Astrocyte of the cerebellum (primary cell): ENCODE data around the gene CHCHD6.

Experiments
- DNase-seq: peaks from one replicate; pipeline ENCODE4 v3.0.0-alpha.2; 2011; ENCODE audit warnings: low read depth
- H3K4me3 ChIP-seq: 2 replicates; pipeline ENCODE4 v1.5.1; 2011; ENCODE audit warnings: mild to moderate bottlenecking, low read depth, low read length, moderate library complexity
- in situ Hi-C: cut with HindIII; loops from 2 replicates; pipeline ENCODE4 v1.10.0; 2017; ENCODE audit warnings: low sequenced_read_pairs
- TF ChIP-seq, protein P1 (sequence below): IDR thresholded peaks from 2 replicates; pipeline ENCODE4 v1.5.1; 2012; ENCODE audit warnings: low read length, low read depth, moderate library complexity, mild to moderate bottlenecking; ENCODE audit errors: missing control alignments

The CHCHD6 gene

DNA sequence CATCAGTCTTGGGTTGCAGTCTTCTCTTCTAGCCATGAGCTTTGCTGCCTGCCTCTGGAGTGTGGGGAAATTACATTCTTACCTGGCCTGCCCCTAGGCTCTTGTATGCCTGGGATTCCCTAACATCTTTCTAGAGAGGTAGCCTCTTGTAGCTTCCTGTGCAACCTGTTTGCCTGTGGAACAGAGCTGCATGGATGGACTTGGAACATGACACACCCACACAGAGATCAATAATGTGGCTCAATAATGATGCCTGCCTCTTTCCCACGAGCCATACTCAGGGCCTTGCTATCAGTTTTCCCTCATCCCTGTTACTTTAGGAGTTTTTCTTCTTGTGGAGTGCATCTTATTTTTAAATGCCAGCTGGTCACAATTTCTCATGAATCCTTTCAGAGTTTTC, 11.4 kb downstream of the CHCHD6 start:
- in situ Hi-C loops: no loop called here
- no peak for DNase-seq
- TF ChIP-seq, protein P1, sequence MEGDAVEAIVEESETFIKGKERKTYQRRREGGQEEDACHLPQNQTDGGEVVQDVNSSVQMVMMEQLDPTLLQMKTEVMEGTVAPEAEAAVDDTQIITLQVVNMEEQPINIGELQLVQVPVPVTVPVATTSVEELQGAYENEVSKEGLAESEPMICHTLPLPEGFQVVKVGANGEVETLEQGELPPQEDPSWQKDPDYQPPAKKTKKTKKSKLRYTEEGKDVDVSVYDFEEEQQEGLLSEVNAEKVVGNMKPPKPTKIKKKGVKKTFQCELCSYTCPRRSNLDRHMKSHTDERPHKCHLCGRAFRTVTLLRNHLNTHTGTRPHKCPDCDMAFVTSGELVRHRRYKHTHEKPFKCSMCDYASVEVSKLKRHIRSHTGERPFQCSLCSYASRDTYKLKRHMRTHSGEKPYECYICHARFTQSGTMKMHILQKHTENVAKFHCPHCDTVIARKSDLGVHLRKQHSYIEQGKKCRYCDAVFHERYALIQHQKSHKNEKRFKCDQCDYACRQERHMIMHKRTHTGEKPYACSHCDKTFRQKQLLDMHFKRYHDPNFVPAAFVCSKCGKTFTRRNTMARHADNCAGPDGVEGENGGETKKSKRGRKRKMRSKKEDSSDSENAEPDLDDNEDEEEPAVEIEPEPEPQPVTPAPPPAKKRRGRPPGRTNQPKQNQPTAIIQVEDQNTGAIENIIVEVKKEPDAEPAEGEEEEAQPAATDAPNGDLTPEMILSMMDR: no peak
- H3K4me3 ChIP-seq: no peak overlapping the region

DNA sequence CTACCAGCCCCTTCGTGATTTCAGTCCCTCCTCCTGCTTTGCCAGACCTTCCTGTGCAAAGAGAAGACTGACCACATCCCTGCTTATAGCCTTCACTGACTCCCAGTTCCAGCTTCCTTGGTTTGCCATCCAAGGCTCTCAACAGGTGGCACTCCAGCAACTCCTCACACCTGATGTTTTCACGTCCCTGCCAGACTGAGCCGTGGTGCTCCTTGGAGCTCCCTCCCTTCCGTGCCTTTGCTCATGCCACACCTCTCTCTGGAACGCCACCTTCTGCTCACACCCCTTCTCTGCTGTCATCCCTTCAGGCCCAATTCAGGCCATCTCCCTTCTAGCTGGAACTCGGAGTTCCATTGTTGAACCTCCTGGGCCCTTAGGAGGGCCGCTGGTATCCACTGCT, 12.0 kb downstream of the CHCHD6 start:
- H3K4me3 ChIP-seq: no peak overlapping the region
- TF ChIP-seq, protein P1: no peak
- no peak for DNase-seq
- in situ Hi-C loops: no loop called here

DNA sequence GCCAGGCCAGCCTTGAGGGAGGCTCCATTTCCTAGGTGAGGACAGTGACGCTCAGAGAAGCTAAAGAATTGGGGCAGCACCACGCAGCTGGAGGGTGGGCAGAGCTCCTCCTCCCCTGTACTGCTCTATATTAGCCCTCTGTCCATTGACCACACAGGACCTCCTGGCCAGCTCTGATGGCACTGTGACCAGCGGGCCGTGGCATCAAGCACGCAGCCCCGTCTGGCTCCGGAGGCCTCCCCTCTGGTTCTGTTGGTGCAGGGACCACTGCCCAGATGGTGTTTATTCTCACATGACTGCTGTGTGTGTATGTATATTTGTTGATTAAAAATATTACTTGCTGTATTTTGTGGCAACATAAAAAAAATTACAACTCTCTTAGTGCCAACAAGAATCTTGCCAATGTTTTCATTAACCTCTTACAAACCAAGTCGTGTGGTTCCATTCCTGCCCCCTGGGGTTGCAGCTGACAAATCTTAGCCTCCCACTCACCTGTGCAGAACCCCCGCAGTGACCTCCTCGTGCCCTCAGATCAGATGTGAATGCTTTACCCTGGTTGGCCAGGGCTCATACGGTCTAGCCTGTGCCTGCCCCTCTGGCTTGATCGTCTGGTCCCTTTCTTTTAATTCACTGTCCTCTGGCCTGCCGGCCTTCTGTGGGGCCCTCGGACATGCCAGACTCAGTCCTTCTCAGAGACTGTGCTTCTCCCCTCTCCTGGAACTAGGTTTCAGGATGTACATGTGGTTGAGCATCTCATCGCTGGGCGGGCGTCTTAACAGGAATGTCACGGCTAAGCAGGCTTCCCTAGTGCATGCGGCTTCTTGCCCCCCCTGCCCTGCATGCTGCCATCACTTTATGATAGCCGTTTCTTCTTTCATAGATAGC, 14.8 kb downstream of the CHCHD6 start:
- in situ Hi-C loops: no loop called here

DNA sequence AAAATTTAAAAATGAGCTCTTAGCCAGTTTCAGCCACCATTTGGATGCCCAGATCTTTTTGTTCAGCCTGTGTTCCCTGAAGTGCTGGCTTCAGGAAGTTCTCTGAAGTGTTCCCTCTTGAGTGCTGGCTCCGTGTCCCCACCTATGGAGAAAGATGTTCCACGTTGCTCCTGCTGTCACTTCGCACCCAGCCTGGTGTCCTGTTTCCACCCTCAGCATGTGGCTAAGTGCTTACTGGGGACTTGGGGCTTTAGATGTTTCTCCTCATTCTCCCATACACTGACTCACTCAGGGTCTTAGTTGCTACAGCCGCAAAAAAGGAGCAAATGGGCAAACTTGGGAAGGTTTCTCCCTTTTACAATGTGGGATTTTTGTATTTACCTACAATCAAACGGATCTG, 16.6 kb downstream of the CHCHD6 start:
- in situ Hi-C loops: no loop called here
- DNase-seq: no peak
- TF ChIP-seq, protein P1: no peak
- H3K4me3 ChIP-seq: no peak overlapping the region

More for the DNA sequence above, 14.8 kb downstream of the CHCHD6 start:
- H3K4me3 ChIP-seq: no peak overlapping the region
- no peak for DNase-seq
- TF ChIP-seq, protein P1: no peak

DNA sequence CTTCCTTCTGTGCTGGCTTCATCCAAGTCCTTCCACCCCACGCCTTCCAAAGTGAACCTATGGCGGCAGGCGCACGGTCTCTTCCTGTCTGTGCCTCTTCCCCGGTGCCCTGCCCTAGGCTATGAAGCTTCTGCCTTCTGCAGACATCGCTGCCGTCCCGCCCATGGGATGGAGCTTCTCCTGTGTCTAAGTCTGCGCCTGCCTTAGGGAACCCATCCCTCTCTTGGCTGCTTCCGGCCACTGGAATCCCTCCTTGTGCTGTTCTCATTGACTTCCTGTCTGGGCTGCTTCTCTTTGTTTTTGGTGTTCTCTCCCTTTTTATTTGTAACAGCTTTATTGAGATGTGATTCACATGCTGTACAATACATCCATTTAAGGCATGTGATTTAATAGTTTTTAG, 17.2 kb downstream of the CHCHD6 start:
- no peak overlapping the region for H3K4me3 ChIP-seq
- DNase-seq: no peak
- TF ChIP-seq, protein P1: no peak
- in situ Hi-C loops: no loop called here

DNA sequence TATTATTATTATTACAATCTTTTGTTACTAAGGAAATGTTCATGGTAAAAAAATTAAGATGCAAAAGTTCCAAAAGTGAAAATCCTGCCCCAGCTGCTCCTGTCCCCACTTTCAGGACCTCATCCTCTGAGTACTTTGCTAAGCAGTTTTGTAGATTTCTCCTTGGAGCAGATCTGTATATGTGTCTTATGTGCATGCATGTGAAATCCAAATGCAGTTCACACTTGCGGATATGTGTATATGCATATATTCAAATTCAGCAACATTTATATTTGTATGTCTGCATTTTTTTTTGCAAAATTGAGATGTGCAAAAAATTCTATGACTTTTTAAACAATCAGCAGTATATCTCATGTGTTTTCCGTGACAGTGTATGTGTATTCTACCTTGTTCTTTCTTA, 19.2 kb downstream of the CHCHD6 start:
- H3K4me3 ChIP-seq: no peak overlapping the region
- TF ChIP-seq, protein P1: no peak
- DNase-seq: no peak
- in situ Hi-C loops: no loop called here
